Choroid plexus epithelial cell (primary cell): ENCODE measurements around the gene FTCD.

Experiments used
- DNase-seq: peaks from one replicate; pipeline ENCODE4 v3.0.0-alpha.2; 2010; ENCODE audit warnings: low read depth
- H3K4me3 ChIP-seq: 2 replicates; pipeline ENCODE4 v1.5.1; 2011; ENCODE audit warnings: low read depth, mild to moderate bottlenecking, control low read depth, low read length, moderate library complexity
- TF ChIP-seq, protein P1 (sequence below): conservative IDR thresholded peaks from 2 replicates; pipeline ENCODE4 v1.5.1; 2011; ENCODE audit warnings: low read depth, mild to moderate bottlenecking, control low read depth, inconsistent platforms, low read length, moderate library complexity

FTCD gene

DNA sequence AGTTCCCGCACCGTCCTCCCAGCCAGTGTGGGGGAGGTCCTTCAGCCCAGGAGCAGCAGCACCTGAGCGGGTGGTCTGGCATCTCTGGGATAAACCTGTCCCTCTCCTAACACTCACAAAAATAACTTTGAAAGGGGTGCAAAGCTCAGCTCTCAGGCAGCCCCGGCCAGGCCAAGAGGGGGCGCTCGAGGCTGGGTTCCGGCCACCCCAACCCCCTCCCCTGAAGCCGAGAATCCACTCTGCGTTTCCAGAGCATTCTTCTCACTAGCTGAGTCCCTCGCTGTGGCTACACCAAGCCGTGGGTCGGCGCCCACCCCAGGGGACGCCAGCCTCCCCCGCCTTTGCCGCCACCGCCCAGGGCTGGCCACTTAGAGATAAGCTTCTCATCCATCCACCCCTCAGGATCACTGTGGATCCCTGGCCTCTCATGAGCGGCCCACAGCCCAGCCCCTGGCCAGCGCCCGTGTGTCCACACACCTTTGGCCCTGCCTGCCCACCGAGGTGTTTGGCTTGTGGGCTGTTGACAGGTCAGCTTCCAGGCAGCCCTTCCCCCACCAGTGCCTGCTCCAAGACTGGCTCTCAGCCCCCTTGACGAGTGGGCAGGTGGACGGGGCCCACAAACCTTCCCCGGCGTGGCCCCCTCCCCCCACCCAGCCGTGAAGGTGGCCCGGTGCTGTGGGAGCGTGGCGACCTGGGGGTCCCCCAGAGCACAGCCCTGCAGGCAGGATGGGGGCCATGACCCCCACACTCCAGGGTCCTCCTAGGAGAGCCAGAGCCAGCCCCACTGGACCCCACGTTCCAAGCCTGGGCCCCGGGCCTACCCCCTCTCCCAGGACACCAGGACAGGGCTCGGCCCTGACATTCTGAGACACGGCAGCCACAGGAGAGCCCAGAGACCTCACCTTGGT, 1.9 kb downstream of the FTCD start:
- peak overlapping the region; percentile 38 for H3K4me3 ChIP-seq
- TF ChIP-seq, protein P1, sequence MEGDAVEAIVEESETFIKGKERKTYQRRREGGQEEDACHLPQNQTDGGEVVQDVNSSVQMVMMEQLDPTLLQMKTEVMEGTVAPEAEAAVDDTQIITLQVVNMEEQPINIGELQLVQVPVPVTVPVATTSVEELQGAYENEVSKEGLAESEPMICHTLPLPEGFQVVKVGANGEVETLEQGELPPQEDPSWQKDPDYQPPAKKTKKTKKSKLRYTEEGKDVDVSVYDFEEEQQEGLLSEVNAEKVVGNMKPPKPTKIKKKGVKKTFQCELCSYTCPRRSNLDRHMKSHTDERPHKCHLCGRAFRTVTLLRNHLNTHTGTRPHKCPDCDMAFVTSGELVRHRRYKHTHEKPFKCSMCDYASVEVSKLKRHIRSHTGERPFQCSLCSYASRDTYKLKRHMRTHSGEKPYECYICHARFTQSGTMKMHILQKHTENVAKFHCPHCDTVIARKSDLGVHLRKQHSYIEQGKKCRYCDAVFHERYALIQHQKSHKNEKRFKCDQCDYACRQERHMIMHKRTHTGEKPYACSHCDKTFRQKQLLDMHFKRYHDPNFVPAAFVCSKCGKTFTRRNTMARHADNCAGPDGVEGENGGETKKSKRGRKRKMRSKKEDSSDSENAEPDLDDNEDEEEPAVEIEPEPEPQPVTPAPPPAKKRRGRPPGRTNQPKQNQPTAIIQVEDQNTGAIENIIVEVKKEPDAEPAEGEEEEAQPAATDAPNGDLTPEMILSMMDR = peak; percentile 86
- peak; percentile 69 for DNase-seq

DNA sequence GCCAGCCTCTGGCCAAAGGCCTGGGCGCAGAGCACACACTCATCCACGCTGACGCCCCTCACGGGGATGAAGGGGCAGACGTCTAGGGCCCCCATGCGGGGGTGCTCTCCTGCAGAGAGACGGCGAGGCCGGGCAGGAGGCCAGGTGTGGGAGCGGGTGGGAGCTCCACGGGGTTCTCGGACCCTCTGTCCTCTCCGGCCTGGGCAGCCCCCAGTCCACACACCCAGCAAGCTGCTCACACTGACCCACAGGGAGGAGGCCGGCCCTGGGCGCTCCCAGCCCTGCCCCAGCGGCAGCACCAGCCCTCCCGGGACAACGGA, 2.5 kb downstream of the FTCD start:
- peak overlapping the region; percentile 38 for H3K4me3 ChIP-seq
- no peak for DNase-seq
- TF ChIP-seq, protein P1 = no peak

DNA sequence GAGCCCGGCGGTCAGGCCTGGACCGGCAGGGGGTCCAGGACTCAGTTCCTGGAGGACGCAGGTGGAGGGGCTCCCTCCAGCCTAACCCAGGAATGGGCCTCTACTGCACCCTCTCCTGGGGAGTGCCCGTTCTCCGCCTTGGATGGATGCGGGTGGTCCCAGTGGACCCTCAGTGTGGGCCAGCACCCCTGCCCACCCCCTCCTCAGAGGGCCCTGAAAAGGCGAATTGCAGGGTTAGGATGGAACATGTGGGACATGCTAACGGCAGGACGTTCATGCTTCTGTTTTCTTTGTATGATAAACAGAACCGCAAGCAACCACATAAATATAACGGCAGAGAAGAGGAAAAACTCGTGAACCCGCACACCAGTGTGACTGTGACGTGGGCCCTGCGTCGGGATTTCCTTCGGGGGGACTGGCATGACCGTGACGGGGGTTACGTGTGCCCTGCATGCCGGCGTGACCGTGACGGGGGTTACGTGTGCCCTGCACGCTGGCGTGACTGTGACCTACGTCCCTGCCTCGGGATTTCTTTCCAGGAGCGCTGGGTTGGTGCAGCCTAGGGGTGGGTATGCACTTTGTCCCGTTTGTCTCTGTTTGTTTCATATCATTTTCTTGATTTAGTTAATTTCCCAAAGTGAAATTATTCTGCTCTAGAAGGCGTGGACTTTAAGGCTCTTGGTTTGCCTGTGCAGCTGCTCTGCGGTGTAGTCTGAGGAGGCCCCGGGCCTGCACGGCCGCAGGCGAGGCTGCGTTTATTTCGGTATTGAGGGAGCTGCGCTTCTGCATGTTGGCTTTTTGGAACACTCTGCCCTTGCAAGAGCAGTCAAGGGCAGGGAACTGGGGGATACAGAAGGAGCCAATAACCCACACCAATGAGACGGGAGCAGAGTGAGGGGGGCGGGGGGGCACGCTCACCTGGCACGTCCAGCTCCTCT, 3.1 kb downstream of the FTCD start:
- TF ChIP-seq, protein P1 = no peak
- DNase-seq = no peak
- H3K4me3 ChIP-seq = no peak overlapping the region

DNA sequence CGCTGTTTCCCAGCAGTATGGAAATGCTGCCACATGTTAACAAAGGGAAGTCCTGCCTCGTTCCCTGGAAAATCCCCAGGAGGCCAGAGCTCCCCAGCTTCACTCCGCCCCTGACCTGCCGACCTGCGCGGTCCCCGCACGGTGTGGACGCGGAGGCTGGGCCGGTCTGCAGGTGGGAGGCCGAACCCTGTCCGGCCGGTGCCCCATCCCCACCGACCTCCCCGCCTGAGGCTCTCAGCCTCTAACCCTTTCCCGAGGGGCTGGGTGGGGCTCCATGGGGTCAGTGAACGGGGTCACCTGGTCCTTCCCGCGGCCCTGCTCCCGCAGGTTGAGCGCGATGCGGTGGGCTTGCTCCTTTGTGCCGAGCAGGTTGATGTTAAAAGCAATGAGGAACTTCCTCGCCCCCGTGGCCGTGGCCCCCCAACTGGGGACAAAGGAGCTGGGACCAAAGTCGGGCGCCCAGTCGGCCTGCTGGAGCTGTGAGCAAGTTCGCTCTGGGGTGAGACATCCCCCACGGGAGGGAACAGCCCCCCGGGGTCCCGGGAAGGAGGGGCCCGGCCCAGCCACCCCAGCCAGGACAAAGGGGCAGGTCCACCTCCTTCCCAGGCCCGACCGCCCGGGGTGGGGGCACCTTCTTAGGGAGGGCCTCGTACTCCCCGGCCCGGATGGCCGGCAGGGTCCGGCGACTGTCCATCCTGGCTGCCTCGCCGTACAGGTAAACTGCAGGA, 4.0 kb downstream of the FTCD start:
- TF ChIP-seq, protein P1 = no peak
- DNase-seq = no peak

DNA sequence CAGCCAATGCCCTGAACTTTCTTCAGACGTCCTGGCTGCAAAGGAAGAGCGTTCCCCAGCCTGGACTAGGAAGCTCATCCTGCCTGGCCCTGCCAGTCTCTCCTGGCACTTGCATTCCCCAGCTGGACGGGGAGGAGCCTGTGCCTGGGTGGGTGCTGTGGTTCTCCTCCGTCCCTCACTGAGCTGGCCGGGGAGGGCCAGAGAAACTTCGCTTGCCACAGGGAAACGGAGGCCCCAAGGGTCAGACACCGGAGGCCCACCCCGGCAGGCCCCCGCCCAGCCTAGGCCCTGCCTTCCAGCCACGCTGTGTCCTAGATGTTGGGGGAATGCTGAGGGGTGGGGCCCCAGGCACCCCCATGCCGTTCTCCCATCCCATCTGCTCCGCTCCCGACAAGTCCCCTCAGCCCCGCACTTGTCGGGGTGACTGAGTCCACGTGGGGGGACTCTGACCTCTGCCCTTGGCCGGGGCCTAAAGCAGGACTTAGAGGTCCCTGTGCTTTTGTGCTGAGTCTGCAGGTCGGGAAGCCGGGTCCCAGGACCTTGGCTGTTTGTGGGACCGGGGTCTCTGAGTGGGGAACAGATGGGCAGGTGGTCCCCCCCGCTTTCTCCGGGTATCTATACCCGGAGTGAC, 4.8 kb downstream of the FTCD start:
- TF ChIP-seq, protein P1 = no peak
- DNase-seq = no peak
- H3K4me3 ChIP-seq = no peak overlapping the region

More for the DNA sequence above, 4.0 kb downstream of the FTCD start:
- H3K4me3 ChIP-seq = no peak overlapping the region

DNA sequence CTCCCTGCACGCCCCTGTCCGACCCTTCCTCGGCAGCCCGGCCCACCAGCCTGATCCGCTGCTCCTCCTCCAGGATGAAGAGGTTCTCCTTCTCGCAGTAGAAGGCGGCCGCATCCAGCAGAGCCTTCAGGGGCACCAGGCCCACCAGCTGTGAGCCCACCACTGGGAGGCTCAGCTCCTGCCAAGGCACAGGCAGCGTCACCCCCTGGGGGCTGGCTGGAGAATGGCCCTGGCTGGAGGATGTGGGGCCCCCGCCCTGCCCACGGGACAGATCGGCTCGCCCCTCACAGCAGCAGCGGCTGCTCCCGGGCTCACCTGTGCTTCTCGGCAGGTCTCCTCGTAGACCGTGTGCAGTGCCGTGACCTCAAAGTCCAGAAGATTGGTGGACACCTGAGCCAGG, 5.3 kb downstream of the FTCD start:
- no peak for DNase-seq

More for the DNA sequence above, 5.3 kb downstream of the FTCD start:
- TF ChIP-seq, protein P1 = no peak
- H3K4me3 ChIP-seq = no peak overlapping the region
